GM18951 (cell line): ENCODE measurements around the gene KDM2B.
"Not testable (repeated sequence)": the region's sequence is repeated elsewhere in the genome, so short reads cannot be mapped to it uniquely, and the experiment has no call there.

Experiments used
- POLR2A ChIP-seq: IDR thresholded peaks from 4 replicates; pipeline ENCODE4 v1.6.1; 2011; ENCODE audit warnings: mild to moderate bottlenecking; ENCODE audit not compliant: insufficient read length, insufficient read depth; ENCODE audit errors: extremely low read depth
- in situ Hi-C: fragments of 300-500 bp; cut with MboI; formaldehyde crosslinking; loops from one replicate; pipeline ENCODE4 v1.12.0; 2022; ENCODE audit warnings: low sequenced_read_pairs, mixed read lengths, inconsistent platforms; ENCODE audit not compliant: unreplicated experiment

Gene KDM2B

DNA sequence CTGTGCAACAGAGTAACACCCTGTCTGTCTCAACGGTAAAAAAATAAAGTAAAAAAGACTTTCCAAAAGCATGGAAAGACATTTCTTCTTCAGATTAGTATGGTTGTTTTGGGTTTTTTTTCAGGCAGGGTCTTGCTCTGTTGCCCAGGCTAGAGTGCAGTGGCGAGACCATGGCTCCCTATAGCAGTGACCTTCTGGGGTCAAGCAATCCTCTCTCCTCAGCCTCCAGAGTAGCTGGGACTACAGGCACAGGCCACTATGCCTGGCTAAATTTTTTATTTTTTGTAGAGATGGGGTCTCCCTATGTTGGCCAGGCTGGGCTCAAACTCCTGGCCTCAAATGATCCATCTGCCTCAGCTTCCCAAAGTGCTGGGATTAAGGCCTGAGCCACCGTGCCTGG lies 72.8 kb downstream of the KDM2B start:
- TF ChIP-seq POLR2A = no peak
- in situ Hi-C loops = no loop called here

DNA sequence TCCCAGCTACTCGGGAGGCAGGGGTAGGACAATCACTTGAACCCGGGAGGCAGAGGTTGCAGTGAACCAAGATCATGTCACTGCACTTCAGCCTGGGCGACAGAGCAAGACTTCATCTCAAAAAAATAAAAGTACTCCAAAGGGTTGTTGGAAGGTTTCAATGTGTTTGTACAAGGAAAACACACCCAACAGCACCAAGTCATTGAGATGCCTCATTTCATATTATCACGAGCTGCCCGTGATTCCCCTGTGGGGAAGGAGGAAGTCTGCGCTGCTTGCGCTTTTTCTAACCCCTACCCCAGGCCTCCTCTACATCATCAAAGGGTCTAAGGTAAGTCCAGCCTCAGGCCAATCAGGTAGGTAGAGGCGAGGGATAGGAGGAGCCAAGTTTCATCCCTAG lies 73.6 kb downstream of the KDM2B start:
- TF ChIP-seq POLR2A = no peak
- in situ Hi-C loops = no loop called here

DNA sequence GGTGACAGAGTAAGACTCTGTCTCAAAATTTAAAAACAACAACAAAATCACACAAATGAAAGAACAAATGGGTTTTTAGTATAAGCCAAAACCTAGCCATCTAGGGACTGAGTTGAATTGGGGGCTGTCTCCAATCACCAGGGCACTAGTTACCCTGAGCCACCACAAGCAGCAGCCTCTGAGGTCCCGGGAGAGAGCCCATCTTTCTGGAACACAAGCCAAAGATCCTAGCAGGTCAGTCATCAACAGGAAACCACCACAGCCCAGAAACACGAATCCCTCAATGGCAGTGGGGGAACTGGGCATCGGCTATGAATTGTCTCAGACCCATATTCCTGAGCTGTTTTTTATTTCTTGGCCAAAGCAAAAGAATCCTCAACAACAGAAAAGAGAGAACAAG lies 75.3 kb downstream of the KDM2B start:
- in situ Hi-C loops = no loop called here
- TF ChIP-seq POLR2A = no peak

DNA sequence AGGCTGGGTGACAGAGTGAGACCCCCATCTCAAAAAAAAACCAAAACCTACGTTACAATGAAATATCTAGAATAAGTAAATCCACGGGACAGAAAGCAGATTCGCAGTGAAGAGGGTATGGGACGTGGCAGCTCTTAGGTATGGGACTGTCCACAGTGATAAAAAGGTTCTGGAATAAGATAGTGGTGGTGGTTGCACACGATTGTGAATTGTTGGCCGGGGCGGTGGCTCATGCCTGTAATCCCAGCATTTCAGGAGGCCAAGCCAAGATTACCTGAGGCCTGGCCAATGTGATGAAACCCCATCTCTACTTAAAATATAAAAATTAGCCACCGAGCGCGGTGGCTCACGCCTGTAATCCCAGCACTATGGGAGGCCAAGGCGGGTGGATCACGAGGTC lies 76.3 kb downstream of the KDM2B start:
- no peak for TF ChIP-seq POLR2A
- in situ Hi-C loops = no loop called here

DNA sequence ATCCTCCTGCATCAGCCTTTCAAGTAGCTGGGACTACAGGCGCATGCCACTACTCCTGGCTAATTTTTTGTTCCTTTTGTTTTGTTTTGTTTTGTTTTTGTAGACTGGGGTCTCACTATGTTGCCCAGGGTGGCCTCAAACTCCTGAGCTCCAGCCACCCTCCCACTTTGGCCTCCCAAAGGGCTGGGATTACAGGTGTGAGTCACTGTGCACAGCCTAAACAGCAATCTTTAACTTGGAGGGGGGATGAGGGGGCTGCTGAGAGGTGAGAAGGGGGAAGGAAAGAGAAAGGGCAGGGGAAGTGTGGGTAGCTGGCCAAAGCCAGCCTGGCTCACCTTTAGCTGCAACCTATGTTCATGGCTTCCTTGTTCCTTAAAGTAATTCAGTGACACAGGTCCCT lies 77.4 kb downstream of the KDM2B start:
- in situ Hi-C loops = no loop called here
- no peak for TF ChIP-seq POLR2A

DNA sequence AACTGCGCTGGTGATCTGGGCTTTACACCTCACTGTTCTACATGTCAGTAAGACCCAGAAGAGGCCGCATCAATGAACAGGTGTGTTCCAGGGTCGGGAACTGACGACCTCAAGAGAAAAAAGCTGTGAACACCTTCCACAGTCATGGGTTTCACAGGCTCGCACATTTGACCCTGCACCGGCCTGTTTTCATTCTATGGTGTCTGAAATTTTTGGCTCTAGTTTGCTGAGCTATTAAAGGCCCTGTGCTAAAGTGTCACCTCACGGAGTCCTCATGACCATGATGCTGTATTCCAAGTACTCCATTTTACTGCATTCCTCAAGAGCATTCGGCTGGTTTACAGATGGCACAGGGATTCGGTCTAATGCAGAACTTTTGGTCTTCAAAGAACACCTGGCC lies 78.9 kb downstream of the KDM2B start:
- TF ChIP-seq POLR2A = no peak
- in situ Hi-C loops = no loop called here

DNA sequence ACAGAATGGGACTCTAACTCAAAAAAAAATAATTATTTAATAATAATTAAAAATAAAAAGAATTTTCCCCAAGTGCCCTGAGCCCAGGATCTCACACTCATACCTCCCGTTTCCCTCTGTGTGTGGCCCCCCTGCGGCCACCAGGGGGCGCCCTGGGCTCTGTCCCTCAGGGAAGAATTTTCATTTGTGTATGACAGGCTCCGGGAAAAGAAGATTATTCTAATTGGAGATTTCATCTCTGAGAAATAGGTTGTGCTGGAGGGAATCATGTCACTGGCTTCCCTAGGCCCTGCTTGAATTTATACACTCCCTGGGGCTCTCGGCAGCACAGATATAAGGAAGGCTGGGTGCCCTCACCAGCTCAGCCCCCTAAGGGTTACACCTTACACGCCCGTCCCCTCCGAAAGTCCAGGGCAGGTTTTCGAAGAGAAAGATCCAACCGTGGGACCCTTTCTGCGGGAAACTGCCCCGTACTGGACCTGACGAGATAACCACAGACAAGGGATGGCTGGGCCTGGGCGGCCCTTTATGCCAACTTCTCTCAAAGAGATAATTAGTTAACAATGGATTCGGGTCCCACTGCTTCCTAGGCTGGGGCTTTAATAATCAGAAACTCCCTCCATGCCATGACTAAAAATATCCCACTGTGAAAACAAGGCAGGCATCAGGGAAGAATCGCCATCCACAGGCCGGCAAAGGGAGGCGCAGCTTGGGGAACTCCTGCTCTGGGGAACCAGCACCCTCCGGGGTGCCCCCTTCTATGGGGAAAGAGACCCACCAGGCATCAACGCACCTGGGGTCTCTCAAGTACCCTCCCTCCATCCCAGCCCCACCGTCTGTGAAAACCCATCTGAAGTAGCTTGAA lies 80.7 kb downstream of the KDM2B start:
- in situ Hi-C loops = loop anchor here (10.0 kb wide), 1 partner anchor 175 kb away; no protein-coding TSS in a partner anchor
- no peak for TF ChIP-seq POLR2A

DNA sequence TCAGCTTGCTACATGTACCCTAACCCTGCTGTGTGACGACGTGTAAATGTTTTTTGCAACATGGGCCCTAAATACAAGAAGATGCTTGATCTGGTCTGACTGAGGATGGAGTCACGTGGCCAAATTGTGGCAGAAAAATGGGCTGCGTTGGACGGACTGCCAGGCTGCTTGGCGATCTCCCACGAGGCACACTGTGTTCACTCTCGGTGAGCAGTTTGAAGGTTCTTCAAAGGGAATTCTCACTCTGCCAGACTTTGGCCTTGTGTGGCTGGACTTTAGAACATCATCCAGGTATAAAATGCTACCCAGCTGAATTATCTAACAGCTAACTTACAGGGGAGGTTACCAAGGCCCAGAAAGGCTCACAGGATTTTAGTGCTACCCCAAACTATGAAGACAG lies 85.1 kb downstream of the KDM2B start:
- no peak for TF ChIP-seq POLR2A
- in situ Hi-C loops = loop anchor here (10.0 kb wide), 1 partner anchor 179 kb away; no protein-coding TSS in a partner anchor

DNA sequence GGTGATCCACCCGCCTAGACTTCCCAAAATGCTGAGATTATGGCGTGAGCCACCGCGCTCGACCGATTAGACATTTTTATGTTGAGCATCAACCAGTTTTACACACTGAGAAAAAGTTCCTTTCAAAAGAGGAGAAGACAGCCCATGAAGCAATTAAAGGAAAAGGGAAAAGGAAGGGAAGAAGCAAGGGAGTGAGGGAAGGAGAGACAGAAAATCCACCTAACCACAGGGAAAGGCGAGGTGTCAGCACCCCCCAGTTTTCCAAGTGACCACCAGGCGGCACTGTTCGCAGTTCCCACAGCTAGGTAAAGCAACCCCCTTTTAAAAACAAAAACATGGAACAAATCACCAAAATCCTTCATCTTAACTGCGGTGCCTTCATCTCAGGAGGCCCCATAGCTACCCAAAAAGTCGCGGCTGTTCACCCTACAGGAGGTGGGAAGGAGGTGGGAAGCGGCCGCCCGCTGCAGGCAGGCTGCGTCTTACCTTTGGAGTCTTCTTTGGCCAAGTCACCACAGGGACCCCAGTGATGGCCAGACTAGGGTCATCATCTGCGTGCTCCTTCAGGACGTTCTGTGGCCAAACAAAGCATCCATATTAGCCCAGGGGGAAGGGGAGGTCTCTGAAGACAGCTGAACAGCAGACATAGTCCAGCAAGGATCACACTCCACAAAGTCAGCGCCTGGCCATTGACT lies 86.6 kb downstream of the KDM2B start:
- TF ChIP-seq POLR2A = no peak
- in situ Hi-C loops = loop anchor here (10.0 kb wide), 1 partner anchor 181 kb away; no protein-coding TSS in a partner anchor

DNA sequence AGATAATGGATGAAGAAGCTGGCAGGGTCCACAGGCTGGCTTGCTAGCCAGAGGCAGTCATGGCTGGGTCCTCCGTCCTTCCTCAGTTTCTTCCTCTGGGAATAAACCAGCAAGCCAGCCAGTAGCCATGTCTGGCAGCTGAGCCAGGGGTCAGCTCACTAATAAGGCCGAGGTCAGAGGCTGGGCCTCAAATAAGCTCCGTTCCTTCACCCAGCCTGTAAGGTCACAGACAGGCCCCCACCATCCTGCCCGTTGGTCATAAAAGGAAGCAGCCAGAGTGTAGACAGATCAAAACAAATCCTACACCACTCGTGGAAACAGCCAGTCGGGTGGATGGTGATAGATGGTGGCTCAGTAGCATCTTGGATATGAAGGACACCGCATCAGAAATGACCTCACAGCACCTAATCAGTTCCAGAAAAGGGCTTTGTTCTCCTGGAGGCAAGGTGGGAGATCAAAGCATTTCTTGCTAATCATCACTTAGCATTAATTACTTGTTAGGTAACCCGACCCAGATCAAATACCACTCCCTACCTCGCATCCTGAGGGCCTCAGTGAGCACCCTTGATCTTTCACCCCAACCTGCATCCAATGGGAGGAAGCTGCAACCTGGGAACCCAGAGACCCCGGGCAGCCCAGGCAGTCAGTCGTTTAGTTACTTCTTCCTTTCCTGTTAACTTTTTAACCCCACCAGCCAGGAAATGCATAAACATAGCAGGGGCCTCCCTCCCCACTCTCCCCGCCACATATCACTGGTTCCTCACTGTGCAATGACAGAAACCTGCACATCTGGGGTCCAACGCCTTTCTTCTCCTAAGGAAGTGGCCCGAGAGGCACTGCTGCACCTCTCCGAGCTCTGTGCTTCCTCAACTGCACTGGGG lies 90.2 kb downstream of the KDM2B start:
- in situ Hi-C loops = loop anchor here (10.0 kb wide), 1 partner anchor 184 kb away; no protein-coding TSS in a partner anchor

DNA sequence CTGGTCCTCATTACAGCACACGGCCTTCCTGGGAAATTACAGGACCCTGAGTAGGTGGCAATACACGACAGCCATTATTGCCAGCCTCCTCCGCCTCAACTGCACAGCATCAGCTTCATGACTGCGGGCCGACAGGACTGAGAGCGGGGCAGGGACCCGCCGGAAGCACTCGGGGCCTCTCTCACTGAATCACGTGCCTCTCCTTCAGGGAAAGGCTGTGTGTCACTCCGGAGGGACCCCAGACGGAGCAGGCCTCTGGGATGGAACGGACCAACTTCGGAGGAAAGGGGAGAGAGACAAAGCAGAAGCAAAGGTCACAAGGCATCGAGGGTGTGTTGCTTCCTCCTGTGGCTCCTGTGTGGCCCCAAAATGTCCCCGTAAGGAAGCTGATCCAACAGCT lies 90.9 kb downstream of the KDM2B start:
- no peak for TF ChIP-seq POLR2A
- in situ Hi-C loops = loop anchor here (10.0 kb wide), 1 partner anchor 185 kb away; no protein-coding TSS in a partner anchor

More for the DNA sequence above, 90.2 kb downstream of the KDM2B start:
- TF ChIP-seq POLR2A = no peak

DNA sequence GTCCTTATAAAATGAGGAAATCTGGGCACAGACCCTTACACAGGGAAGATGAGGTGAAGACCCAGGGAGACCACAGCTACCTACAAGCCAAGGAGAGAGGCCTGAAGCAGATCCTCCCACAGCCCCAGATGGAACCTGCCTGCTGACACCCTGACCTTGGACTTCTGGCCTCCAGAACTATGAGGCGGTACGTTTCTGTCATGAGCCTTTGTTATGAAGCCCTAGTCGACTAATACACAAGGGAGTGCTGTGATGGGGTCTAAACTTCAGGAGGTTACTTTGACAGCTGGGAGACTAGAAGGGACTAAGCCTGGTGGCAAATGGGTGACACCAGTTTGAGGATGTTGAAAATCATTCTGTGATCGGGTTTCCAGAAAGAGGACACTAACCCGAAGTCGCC lies 95.9 kb downstream of the KDM2B start:
- no peak for TF ChIP-seq POLR2A
- in situ Hi-C loops = no loop called here

DNA sequence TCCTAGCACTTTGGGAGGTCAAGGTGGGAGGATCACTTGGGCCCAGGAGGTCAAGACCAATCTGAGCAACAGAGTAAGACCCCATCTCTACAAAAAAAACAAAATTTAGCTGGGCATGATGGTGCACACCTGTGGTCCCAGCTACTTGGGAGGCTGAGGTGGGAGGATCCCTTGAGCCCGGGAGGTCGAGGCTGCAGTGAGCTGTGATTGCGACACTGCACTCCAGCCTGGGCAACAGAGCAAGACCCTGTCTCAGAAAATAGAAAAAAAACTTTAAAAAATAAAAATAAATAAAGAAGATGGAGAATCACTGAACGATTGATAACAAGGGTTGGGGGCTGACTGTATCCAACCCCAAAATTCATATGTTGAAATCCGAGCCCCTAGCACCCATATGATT lies 96.3 kb downstream of the KDM2B start:
- in situ Hi-C loops = not testable (repeated sequence)
